ENCODE measurements around the gene KCND3. TPM values are rescaled to one million over a fixed set of nuclear protein-coding genes. Genes with fewer than 3 reads are reported as not detected.

KCND3 gene
- total and polyA plus RNA-seq, 2 experiments from 2014 or later: 0.10 to 0.18 TPM

DNA sequence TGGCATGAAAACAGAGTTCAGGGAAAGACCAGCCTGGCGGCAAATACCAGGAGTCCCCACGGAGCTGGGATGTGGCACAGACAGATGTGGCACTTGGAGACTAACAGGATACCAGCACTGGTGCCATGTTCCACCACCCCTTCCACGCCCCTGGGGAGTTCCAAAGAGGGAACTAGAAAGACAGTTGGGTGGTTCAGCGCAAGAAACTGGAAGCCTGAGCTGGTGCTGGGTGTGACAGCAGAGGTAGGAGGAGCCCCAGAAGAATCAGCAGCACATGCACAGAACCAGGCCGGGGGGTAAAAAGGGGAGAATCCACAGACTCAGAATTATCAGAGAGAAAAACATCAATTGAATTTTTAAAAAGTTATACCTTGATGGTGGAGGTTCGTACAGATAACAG, 211.4 kb downstream of the KCND3 start:
- peaks cover 25% of the 10 kb centered on the region; the same call in 2 of the 3 replicates for H3K4me1 Mint-ChIP-seq
- no peak overlapping the region for H3K4me3 Mint-ChIP-seq
- Histone ChIP-seq H3K27me3 (ENCODE audit: insufficient read depth) (no peaks in the 10 kb centered on the region), H3K4me3 (no peak overlapping the region), H4K20me1 (replicated peaks; ENCODE audit: insufficient read depth) (no peaks in the 10 kb centered on the region), H3K4me2 (no peak overlapping the region), H3F3A (replicated peaks; ENCODE audit: low read depth) (no peaks in the 10 kb centered on the region), H3K36me3 (ENCODE audit: insufficient read depth) (no peaks in the 10 kb centered on the region), H3K9me2 (ENCODE audit: insufficient read depth) (peaks cover 15% of the 10 kb centered on the region), H2AFZ (no peak overlapping the region), H3K4me1 (ENCODE audit: insufficient read depth) (peaks cover 3% of the 10 kb centered on the region; the same call in 1 of the 2 replicates), H3K79me2 (replicated peaks; ENCODE audit: insufficient read depth) (no peaks in the 10 kb centered on the region), H3K27ac (ENCODE audit: low read depth) (peak overlapping the region; percentile 16; the same call in 1 of the 2 replicates)
- H3K27me3 Mint-ChIP-seq (ENCODE audit: insufficient read depth, low read depth, poor library complexity): peaks cover 1% of the 10 kb centered on the region
- DNase-seq (ENCODE audit: low spot score) (no peak), ATAC-seq (no peak)
- no peaks in the 10 kb centered on the region for H3K36me3 Mint-ChIP-seq (ENCODE audit: low read depth)
- no peaks in the 10 kb centered on the region; the same call in 1 of the 3 replicates for H3K9me3 Mint-ChIP-seq
- TF ChIP-seq ZNF331 (CRISPR knock-in tag; IDR thresholded peaks at IDR 0.05; ENCODE audit: low read depth): no peak
- no peak overlapping the region for H3K27ac Mint-ChIP-seq

- Histone ChIP-seq H3K27ac (ENCODE audit: low read depth) (0 out of 2 replicates have a peak overlapping the region, but pooled peaks have one; percentile 16), H3K4me1 (ENCODE audit: insufficient read depth) (peaks cover 3% of the 10 kb centered on the region; the same call in 1 of the 2 replicates), H3K9me2 (ENCODE audit: insufficient read depth) (peaks cover 15% of the 10 kb centered on the region), H3F3A (replicated peaks; ENCODE audit: low read depth) (no peaks in the 10 kb centered on the region), H4K20me1 (replicated peaks; ENCODE audit: insufficient read depth) (no peaks in the 10 kb centered on the region), H3K36me3 (ENCODE audit: insufficient read depth) (no peaks in the 10 kb centered on the region), H3K4me3 (no peak overlapping the region), H3K4me2 (no peak overlapping the region), H3K27me3 (ENCODE audit: insufficient read depth) (no peaks in the 10 kb centered on the region), H2AFZ (no peak overlapping the region), H3K79me2 (replicated peaks; ENCODE audit: insufficient read depth) (no peaks in the 10 kb centered on the region)
- no peak overlapping the region for H3K27ac Mint-ChIP-seq
- DNase-seq (ENCODE audit: low spot score): no peak
- peaks cover 1% of the 10 kb centered on the region for H3K27me3 Mint-ChIP-seq (ENCODE audit: insufficient read depth, low read depth, poor library complexity)
- H3K4me1 Mint-ChIP-seq: peaks cover 25% of the 10 kb centered on the region; the same call in 2 of the 3 replicates
- no peaks in the 10 kb centered on the region; the same call in 1 of the 3 replicates for H3K9me3 Mint-ChIP-seq
- TF ChIP-seq ZNF114 (CRISPR knock-in tag; IDR thresholded peaks at IDR 0.05) (no peak), POLR2AphosphoS5 (IDR thresholded peaks at IDR 0.05; ENCODE audit: low read depth) (no peak)
- no peak for ATAC-seq
- H3K4me3 Mint-ChIP-seq: no peak overlapping the region
- H3K36me3 Mint-ChIP-seq (ENCODE audit: low read depth): no peaks in the 10 kb centered on the region
These were observed 212.2 kb downstream of the KCND3 start for GRCh38 chr1:111777301-111777700.

- Histone ChIP-seq H3K27me3 (ENCODE audit: insufficient read depth) (no peaks in the 10 kb centered on the region), H3K4me2 (no peak overlapping the region), H3K4me1 (ENCODE audit: insufficient read depth) (peaks cover 3% of the 10 kb centered on the region; the same call in 1 of the 2 replicates), H2AFZ (no peak overlapping the region), H3F3A (replicated peaks; ENCODE audit: low read depth) (no peaks in the 10 kb centered on the region), H3K4me3 (no peak overlapping the region), H3K36me3 (ENCODE audit: insufficient read depth) (no peaks in the 10 kb centered on the region), H3K79me2 (replicated peaks; ENCODE audit: insufficient read depth) (no peaks in the 10 kb centered on the region), H3K27ac (ENCODE audit: low read depth) (no peak overlapping the region), H3K9me2 (ENCODE audit: insufficient read depth) (peaks cover 15% of the 10 kb centered on the region), H4K20me1 (replicated peaks; ENCODE audit: insufficient read depth) (no peaks in the 10 kb centered on the region)
- peaks cover 1% of the 10 kb centered on the region for H3K27me3 Mint-ChIP-seq (ENCODE audit: insufficient read depth, low read depth, poor library complexity)
- no peak overlapping the region for H3K27ac Mint-ChIP-seq
- H3K4me1 Mint-ChIP-seq: peaks cover 25% of the 10 kb centered on the region; the same call in 2 of the 3 replicates
- no peak overlapping the region for H3K4me3 Mint-ChIP-seq
- no peaks in the 10 kb centered on the region; the same call in 1 of the 3 replicates for H3K9me3 Mint-ChIP-seq
- DNase-seq (ENCODE audit: low spot score) (no peak), ATAC-seq (no peak)
- no peaks in the 10 kb centered on the region for H3K36me3 Mint-ChIP-seq (ENCODE audit: low read depth)
- no peak for TF ChIP-seq ZNF331 (CRISPR knock-in tag; IDR thresholded peaks at IDR 0.05; ENCODE audit: low read depth)
- TF ChIP-seq EZH2phosphoT487 (IDR thresholded peaks at IDR 0.05; ENCODE audit: unreplicated experiment): no peak
- no peak for TF ChIP-seq POLR2AphosphoS5 (IDR thresholded peaks at IDR 0.05; ENCODE audit: low read depth)
- TF ChIP-seq EZH2 (IDR thresholded peaks at IDR 0.05; ENCODE audit: low read depth, unreplicated experiment): no peak
- TF ChIP-seq, protein P1, sequence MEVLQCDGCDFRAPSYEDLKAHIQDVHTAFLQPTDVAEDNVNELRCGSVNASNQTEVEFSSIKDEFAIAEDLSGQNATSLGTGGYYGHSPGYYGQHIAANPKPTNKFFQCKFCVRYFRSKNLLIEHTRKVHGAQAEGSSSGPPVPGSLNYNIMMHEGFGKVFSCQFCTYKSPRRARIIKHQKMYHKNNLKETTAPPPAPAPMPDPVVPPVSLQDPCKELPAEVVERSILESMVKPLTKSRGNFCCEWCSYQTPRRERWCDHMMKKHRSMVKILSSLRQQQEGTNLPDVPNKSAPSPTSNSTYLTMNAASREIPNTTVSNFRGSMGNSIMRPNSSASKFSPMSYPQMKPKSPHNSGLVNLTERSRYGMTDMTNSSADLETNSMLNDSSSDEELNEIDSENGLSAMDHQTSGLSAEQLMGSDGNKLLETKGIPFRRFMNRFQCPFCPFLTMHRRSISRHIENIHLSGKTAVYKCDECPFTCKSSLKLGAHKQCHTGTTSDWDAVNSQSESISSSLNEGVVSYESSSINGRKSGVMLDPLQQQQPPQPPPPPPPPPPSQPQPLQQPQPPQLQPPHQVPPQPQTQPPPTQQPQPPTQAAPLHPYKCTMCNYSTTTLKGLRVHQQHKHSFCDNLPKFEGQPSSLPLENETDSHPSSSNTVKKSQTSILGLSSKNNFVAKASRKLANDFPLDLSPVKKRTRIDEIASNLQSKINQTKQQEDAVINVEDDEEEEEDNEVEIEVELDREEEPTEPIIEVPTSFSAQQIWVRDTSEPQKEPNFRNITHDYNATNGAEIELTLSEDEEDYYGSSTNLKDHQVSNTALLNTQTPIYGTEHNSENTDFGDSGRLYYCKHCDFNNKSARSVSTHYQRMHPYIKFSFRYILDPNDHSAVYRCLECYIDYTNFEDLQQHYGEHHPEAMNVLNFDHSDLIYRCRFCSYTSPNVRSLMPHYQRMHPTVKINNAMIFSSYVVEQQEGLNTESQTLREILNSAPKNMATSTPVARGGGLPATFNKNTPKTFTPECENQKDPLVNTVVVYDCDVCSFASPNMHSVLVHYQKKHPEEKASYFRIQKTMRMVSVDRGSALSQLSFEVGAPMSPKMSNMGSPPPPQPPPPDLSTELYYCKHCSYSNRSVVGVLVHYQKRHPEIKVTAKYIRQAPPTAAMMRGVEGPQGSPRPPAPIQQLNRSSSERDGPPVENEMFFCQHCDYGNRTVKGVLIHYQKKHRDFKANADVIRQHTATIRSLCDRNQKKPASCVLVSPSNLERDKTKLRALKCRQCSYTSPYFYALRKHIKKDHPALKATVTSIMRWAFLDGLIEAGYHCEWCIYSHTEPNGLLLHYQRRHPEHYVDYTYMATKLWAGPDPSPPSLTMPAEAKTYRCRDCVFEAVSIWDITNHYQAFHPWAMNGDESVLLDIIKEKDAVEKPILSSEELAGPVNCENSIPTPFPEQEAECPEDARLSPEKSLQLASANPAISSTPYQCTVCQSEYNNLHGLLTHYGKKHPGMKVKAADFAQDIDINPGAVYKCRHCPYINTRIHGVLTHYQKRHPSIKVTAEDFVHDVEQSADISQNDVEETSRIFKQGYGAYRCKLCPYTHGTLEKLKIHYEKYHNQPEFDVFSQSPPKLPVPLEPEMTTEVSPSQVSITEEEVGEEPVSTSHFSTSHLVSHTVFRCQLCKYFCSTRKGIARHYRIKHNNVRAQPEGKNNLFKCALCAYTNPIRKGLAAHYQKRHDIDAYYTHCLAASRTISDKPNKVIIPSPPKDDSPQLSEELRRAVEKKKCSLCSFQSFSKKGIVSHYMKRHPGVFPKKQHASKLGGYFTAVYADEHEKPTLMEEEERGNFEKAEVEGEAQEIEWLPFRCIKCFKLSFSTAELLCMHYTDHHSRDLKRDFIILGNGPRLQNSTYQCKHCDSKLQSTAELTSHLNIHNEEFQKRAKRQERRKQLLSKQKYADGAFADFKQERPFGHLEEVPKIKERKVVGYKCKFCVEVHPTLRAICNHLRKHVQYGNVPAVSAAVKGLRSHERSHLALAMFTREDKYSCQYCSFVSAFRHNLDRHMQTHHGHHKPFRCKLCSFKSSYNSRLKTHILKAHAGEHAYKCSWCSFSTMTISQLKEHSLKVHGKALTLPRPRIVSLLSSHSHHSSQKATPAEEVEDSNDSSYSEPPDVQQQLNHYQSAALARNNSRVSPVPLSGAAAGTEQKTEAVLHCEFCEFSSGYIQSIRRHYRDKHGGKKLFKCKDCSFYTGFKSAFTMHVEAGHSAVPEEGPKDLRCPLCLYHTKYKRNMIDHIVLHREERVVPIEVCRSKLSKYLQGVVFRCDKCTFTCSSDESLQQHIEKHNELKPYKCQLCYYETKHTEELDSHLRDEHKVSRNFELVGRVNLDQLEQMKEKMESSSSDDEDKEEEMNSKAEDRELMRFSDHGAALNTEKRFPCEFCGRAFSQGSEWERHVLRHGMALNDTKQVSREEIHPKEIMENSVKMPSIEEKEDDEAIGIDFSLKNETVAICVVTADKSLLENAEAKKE (CRISPR knock-in tag; IDR thresholded peaks at IDR 0.05): no peak
- TF ChIP-seq JUNB (IDR thresholded peaks at IDR 0.05; ENCODE audit: unreplicated experiment): no peak
- no peak for TF ChIP-seq CREB1 (CRISPR knock-in tag; IDR thresholded peaks at IDR 0.05; ENCODE audit: low read depth)
- TF ChIP-seq, protein P2, sequence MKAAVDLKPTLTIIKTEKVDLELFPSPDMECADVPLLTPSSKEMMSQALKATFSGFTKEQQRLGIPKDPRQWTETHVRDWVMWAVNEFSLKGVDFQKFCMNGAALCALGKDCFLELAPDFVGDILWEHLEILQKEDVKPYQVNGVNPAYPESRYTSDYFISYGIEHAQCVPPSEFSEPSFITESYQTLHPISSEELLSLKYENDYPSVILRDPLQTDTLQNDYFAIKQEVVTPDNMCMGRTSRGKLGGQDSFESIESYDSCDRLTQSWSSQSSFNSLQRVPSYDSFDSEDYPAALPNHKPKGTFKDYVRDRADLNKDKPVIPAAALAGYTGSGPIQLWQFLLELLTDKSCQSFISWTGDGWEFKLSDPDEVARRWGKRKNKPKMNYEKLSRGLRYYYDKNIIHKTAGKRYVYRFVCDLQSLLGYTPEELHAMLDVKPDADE (IDR thresholded peaks at IDR 0.05): no peak
- TF ChIP-seq NANOG (IDR thresholded peaks at IDR 0.05; ENCODE audit: borderline replicate concordance): no peak
These were observed 212.6 kb downstream of the KCND3 start for GRCh38 chr1:111776861-111777260.
